Cardiac septum (tissue), 1 donor: ENCODE measurements around the gene ERO1B. TPM values are rescaled to one million over a fixed set of nuclear protein-coding genes. Genes with fewer than 3 reads are reported as not detected.

Source experiments
- DNase-seq: peaks from one replicate; pipeline ENCODE4 v3.0.0-alpha.2; 2020; ENCODE audit warnings: low spot score
- intact Hi-C: fragments of 100-400 bp; cut with DNase I; formaldehyde crosslinking; loops from one replicate; pipeline ENCODE4 v1.14.0; 2022
- total RNA-seq: library from RNA; stranded (reverse); fragmentation: NEBNext Ultra II Directional; extraction: Animal tissue kit (Norgen Biotek cat#: 25700); gene quantifications from one replicate; pipeline ENCODE4 v1.2.1, GENCODE V29; 2021
- donor health status: DM: no; HTN: no; CAD: no.

ERO1B gene
- total RNA-seq, 1 donor from 2014 or later: 5.8 TPM

- intact Hi-C loops: no loop called here
- DNase-seq: no peak
Measured at GRCh38 chr1:236261033-236261432, 20.7 kb downstream of the ERO1B start.

- no peak for DNase-seq
- intact Hi-C loops: no loop called here
Measured at GRCh38 chr1:236259043-236259442, 22.7 kb downstream of the ERO1B start.

GRCh38 chr1:236258114-236258622 is 23.6 kb downstream of the ERO1B start:
- DNase-seq: no peak
- intact Hi-C loops: no loop called here

GRCh38 chr1:236257216-236257615 is 24.5 kb downstream of the ERO1B start:
- no peak for DNase-seq
- intact Hi-C loops: no loop called here

GRCh38 chr1:236253918-236254637 is 27.7 kb downstream of the ERO1B start:
- intact Hi-C loops: no loop called here
- DNase-seq: no peak

- intact Hi-C loops: no loop called here
- no peak for DNase-seq
Measured at GRCh38 chr1:236253119-236253518, 28.6 kb downstream of the ERO1B start.

- no peak for DNase-seq
- intact Hi-C loops: no loop called here
Measured at GRCh38 chr1:236251587-236251986, 30.2 kb downstream of the ERO1B start.

GRCh38 chr1:236247286-236247685 is 34.5 kb downstream of the ERO1B start:
- DNase-seq: no peak
- intact Hi-C loops: no loop called here

- no peak for DNase-seq
- intact Hi-C loops: no loop called here
Measured at GRCh38 chr1:236242568-236242967, 39.2 kb downstream of the ERO1B start.

GRCh38 chr1:236240675-236241074 is 41.1 kb downstream of the ERO1B start:
- intact Hi-C loops: no loop called here
- DNase-seq: no peak

GRCh38 chr1:236239092-236239585 is 42.6 kb downstream of the ERO1B start:
- intact Hi-C loops: no loop called here
- DNase-seq: no peak

GRCh38 chr1:236235116-236235515 is 46.6 kb downstream of the ERO1B start:
- intact Hi-C loops: no loop called here
- DNase-seq: no peak

- intact Hi-C loops: no loop called here
- DNase-seq: no peak
Measured at GRCh38 chr1:236228411-236228810, 53.3 kb downstream of the ERO1B start.

GRCh38 chr1:236222632-236223031 is 59.1 kb downstream of the ERO1B start:
- intact Hi-C loops: no loop called here
- no peak for DNase-seq

- no peak for DNase-seq
- intact Hi-C loops: no loop called here
Measured at GRCh38 chr1:236220473-236220872, 61.3 kb downstream of the ERO1B start.

- DNase-seq: no peak
- intact Hi-C loops: no loop called here
Measured at GRCh38 chr1:236214761-236215160, 67.0 kb downstream of the ERO1B start.

- intact Hi-C loops: no loop called here
- DNase-seq: no peak
Measured at GRCh38 chr1:236213534-236213933, 68.2 kb downstream of the ERO1B start.

- intact Hi-C loops: no loop called here
- DNase-seq: no peak
Measured at GRCh38 chr1:236211815-236212214, 69.9 kb downstream of the ERO1B start.

GRCh38 chr1:236209713-236210112 is 72.0 kb downstream of the ERO1B start:
- DNase-seq: no peak
- intact Hi-C loops: no loop called here

GRCh38 chr1:236209185-236209584 is 72.6 kb downstream of the ERO1B start:
- DNase-seq: no peak
- intact Hi-C loops: no loop called here

GRCh38 chr1:236207569-236207968 is 74.2 kb downstream of the ERO1B start:
- intact Hi-C loops: no loop called here
- DNase-seq: no peak

- no peak for DNase-seq
- intact Hi-C loops: no loop called here
Measured at GRCh38 chr1:236207121-236207520, 74.6 kb downstream of the ERO1B start.
